Progenitor cell of endocrine pancreas (in vitro differentiated cells): ENCODE results near the gene TNPO3. TPM values are rescaled to one million over a fixed set of nuclear protein-coding genes. Genes with fewer than 3 reads are reported as not detected.

Experiments used
- DNase-seq: peaks from one replicate; pipeline ENCODE4 v3.0.0; 2021; ENCODE audit warnings: low spot score; ENCODE audit not compliant: unreplicated experiment
- H3K27ac Mint-ChIP-seq: 2 replicates; pipeline ENCODE4 v1.8.0; 2021; ENCODE audit warnings: mild to moderate bottlenecking, moderate library complexity, mixed read lengths
- H3K27me3 Mint-ChIP-seq: 2 replicates; pipeline ENCODE4 v1.8.0; 2021; ENCODE audit warnings: mixed read lengths
- H3K36me3 Mint-ChIP-seq: 2 replicates; pipeline ENCODE4 v1.8.0; 2022; ENCODE audit warnings: mixed read lengths; ENCODE audit not compliant: insufficient read depth
- H3K4me1 Mint-ChIP-seq: 2 replicates; pipeline ENCODE4 v1.8.0; 2021; ENCODE audit warnings: low read depth, mixed read lengths
- H3K4me3 Mint-ChIP-seq: 2 replicates; pipeline ENCODE4 v1.8.0; 2021; ENCODE audit warnings: low read depth, mild to moderate bottlenecking, moderate library complexity, mixed read lengths
- H3K9me3 Mint-ChIP-seq: 2 replicates; pipeline ENCODE4 v1.8.0; 2021; ENCODE audit warnings: low read depth, mixed read lengths
- total RNA-seq: library from RNA; stranded (reverse); gene quantifications from 2 replicates; pipeline ENCODE4 v1.2.1, GENCODE V29; 2021
- TF ChIP-seq, protein P1 (sequence below): fragments of 200-600 bp; sonication (generic); IDR thresholded peaks from one replicate; pipeline ENCODE4 v1.5.0; 2021; ENCODE audit warnings: antibody characterized with exemption, mild to moderate bottlenecking; ENCODE audit not compliant: unreplicated experiment

TNPO3 gene
- total RNA-seq, 1 donor from 2014 or later, result 44.8 TPM

DNA sequence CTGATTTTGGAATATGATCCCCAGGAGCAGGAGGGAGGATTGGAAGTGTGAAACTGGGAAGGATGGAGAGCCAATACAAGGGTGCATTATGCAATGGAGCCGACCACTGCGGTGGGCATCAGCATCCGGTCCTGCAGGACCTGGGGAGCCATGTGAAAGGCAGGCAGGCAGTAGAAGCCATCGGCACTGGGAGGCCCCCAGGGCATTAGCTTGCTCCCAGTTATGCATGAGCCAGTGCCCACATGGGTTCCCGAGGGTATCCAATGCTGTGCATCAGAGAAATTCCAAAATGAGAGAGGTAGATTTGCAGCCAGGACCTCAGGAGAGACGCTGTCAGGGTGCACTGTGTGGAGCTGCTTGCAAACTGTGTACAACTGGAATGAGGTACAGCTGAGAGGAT, 135.7 kb downstream of the TNPO3 start:
- no peaks in the 10 kb centered on the region for H3K9me3 Mint-ChIP-seq
- H3K36me3 Mint-ChIP-seq, result no peaks in the 10 kb centered on the region
- no peak for DNase-seq
- H3K4me3 Mint-ChIP-seq, result no peak overlapping the region
- TF ChIP-seq, protein P1, sequence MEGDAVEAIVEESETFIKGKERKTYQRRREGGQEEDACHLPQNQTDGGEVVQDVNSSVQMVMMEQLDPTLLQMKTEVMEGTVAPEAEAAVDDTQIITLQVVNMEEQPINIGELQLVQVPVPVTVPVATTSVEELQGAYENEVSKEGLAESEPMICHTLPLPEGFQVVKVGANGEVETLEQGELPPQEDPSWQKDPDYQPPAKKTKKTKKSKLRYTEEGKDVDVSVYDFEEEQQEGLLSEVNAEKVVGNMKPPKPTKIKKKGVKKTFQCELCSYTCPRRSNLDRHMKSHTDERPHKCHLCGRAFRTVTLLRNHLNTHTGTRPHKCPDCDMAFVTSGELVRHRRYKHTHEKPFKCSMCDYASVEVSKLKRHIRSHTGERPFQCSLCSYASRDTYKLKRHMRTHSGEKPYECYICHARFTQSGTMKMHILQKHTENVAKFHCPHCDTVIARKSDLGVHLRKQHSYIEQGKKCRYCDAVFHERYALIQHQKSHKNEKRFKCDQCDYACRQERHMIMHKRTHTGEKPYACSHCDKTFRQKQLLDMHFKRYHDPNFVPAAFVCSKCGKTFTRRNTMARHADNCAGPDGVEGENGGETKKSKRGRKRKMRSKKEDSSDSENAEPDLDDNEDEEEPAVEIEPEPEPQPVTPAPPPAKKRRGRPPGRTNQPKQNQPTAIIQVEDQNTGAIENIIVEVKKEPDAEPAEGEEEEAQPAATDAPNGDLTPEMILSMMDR, result no peak
- no peak overlapping the region for H3K27ac Mint-ChIP-seq
- H3K27me3 Mint-ChIP-seq, result peaks cover 62% of the 10 kb centered on the region
- H3K4me1 Mint-ChIP-seq, result peaks cover 7% of the 10 kb centered on the region

DNA sequence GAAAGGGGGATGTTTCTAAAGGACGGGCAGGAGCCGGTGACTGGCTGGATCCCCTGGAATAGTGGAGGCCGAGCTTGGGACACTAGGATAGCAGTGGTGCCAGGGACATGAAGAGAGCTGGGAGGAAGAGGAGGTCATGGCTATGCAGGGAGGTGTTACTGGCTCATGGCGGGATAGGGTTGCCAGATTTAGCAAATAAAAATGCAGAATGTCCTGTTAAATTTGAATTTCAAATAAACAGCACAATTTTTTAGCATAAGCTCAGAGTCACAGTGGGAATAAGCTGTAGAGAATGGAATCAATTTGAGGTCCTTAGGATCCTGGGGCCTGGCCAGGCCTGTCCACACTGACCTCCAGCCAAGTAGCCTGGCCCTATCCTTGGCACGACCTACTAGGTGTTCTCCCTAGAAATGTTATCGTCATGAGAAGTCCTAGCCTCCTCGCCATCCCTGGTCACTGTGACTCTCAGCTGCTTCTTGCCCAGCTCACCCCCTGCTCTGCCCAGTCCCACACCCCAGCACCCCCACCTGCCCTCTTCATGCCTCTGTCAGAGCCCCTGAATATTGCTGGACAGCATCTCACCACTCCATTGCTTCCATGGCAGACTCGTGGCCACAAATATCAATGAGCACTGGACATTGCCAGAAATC, 136.8 kb downstream of the TNPO3 start:
- no peaks in the 10 kb centered on the region for H3K36me3 Mint-ChIP-seq
- no peak overlapping the region for H3K4me3 Mint-ChIP-seq
- H3K27ac Mint-ChIP-seq, result no peak overlapping the region
- H3K4me1 Mint-ChIP-seq, result peaks cover 7% of the 10 kb centered on the region
- TF ChIP-seq, protein P1, result no peak
- H3K27me3 Mint-ChIP-seq, result peaks cover 60% of the 10 kb centered on the region
- no peak for DNase-seq
- no peaks in the 10 kb centered on the region for H3K9me3 Mint-ChIP-seq

- Mint-ChIP-seq H3K4me1 (peaks cover 7% of the 10 kb centered on the region), H3K4me3 (no peak overlapping the region), H3K36me3 (no peaks in the 10 kb centered on the region), H3K27me3 (peaks cover 62% of the 10 kb centered on the region), H3K9me3 (no peaks in the 10 kb centered on the region), H3K27ac (no peak overlapping the region)
- no peak for DNase-seq
- TF ChIP-seq, protein P1, result no peak
Measured at GRCh38 chr7:128917122-128917521, 137.8 kb downstream of the TNPO3 start.

DNA sequence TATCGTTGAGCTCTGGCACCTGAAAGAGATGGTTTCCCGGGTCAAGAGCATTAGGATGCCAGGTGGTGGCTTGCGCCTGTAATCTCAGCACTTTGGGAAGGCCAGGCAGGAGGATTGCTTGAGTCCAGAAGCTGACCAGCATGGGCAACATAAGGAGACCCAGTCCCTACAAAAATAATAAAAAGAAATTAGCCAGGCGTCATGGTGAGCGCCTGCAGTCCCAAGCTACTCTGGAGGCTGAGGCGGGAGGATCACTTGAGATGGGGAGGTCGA, 138.3 kb downstream of the TNPO3 start:
- H3K27ac Mint-ChIP-seq, result no peak overlapping the region
- peaks cover 7% of the 10 kb centered on the region for H3K4me1 Mint-ChIP-seq
- TF ChIP-seq, protein P1, result no peak
- DNase-seq, result no peak
- H3K27me3 Mint-ChIP-seq, result peaks cover 65% of the 10 kb centered on the region
- no peaks in the 10 kb centered on the region for H3K9me3 Mint-ChIP-seq
- no peak overlapping the region for H3K4me3 Mint-ChIP-seq
- H3K36me3 Mint-ChIP-seq, result no peaks in the 10 kb centered on the region

DNA sequence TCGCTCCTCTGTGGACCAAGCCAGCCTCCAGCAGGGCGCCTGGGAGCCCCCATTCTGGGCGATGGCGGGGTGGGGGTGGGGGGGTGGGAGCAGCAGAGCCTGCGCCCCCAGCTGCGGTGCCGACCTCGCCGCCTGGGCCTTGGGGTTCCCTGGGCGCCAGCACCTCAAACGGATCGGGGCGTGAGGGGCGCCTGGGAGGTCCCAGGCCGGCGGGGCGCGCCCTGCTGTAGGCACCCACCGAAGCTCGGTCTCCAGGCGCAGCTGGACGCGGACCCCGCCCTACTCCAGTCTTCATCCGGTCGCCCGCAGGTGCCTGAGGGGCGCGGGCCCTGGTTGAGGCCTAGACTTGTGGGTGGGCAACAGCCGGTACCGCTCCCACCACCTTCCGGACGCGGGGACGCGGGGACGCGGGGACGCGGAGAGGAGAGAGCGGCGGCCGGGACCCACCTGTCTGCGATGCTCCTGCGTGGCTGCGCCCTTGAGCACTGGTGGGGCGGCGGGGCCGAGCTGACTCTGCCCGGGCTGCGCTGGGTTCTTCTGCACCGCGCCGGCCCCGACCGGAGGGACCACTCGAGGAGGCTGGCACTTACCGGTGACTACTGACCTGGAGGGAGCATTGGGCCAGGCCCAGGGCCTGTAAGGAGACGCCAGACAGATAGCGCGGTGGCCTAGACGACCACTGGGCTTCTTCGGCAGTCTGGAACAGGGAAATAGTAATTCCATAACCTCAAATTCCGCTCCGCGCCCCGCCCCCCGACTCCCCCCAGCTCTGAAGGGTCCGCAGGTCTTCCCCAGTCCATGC, 138.9 kb downstream of the TNPO3 start:
- Mint-ChIP-seq H3K27ac (no peak overlapping the region), H3K9me3 (no peaks in the 10 kb centered on the region), H3K4me1 (peaks cover 9% of the 10 kb centered on the region), H3K4me3 (no peak overlapping the region), H3K27me3 (peaks cover 67% of the 10 kb centered on the region), H3K36me3 (no peaks in the 10 kb centered on the region)
- no peak for DNase-seq
- TF ChIP-seq, protein P1, result no peak
